Nephron progenitor cell (in vitro differentiated cells): ENCODE measurements around the gene CACNB4.

Experiments
- DNase-seq: peaks from one replicate; pipeline ENCODE4 v3.0.0; 2021
- H3K27ac Mint-ChIP-seq: 2 replicates; pipeline ENCODE4 v1.8.0; 2021; ENCODE audit warnings: mild to moderate bottlenecking, moderate library complexity, mixed read lengths
- H3K27me3 Mint-ChIP-seq: 2 replicates; pipeline ENCODE4 v1.8.0; 2021; ENCODE audit warnings: mild to moderate bottlenecking, low read depth, mixed read lengths; ENCODE audit not compliant: poor library complexity
- H3K36me3 Mint-ChIP-seq: 2 replicates; pipeline ENCODE4 v1.8.0; 2021; ENCODE audit warnings: low read depth, mixed read lengths
- H3K4me1 Mint-ChIP-seq: 2 replicates; pipeline ENCODE4 v1.8.0; 2021; ENCODE audit warnings: mixed read lengths
- H3K4me3 Mint-ChIP-seq: 2 replicates; pipeline ENCODE4 v1.8.0; 2021; ENCODE audit warnings: mild to moderate bottlenecking, moderate library complexity, mixed read lengths
- H3K9me3 Mint-ChIP-seq: 2 replicates; pipeline ENCODE4 v1.8.0; 2021; ENCODE audit warnings: mild to moderate bottlenecking, moderate library complexity, mixed read lengths
- CTCF ChIP-seq: fragments of 200-600 bp; sonication (generic); IDR thresholded peaks from 2 replicates; pipeline ENCODE4 v1.5.0; 2021; ENCODE audit warnings: antibody characterized with exemption

CACNB4 gene

GRCh38 chr2:151860613-151861146, 238.2 kb downstream of the CACNB4 start:
- Mint-ChIP-seq H3K36me3 (no peaks in the 10 kb centered on the region), H3K27ac (no peak overlapping the region), H3K4me3 (no peak overlapping the region), H3K27me3 (no peaks in the 10 kb centered on the region), H3K4me1 (no peaks in the 10 kb centered on the region), H3K9me3 (no peaks in the 10 kb centered on the region)
- no peak for TF ChIP-seq CTCF
- DNase-seq: no peak

GRCh38 chr2:151860210-151860609, 238.6 kb downstream of the CACNB4 start:
- no peak overlapping the region for H3K27ac Mint-ChIP-seq
- DNase-seq: no peak

DNA sequence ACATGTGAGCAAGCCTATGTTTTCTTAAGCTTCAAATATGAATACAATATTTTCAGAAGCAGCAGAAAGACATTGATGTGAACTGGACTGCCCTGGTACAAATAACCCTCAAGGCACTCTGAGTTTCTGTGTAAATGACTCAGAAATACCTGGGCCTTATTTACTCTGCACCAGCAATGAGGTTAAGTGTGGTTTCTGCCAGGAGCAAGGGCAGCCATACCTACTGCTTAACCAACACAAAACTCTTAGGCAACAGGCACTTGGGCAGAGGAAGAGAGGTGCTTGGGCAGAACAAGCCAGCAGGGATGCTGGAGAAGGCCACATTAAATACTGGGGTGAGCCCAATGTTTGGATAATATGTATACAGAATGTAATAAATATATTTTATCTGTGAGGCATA, 241.2 kb downstream of the CACNB4 start:
- no peak for DNase-seq
- Mint-ChIP-seq H3K36me3 (no peaks in the 10 kb centered on the region), H3K27ac (no peak overlapping the region), H3K27me3 (no peaks in the 10 kb centered on the region), H3K4me3 (no peak overlapping the region), H3K9me3 (no peaks in the 10 kb centered on the region), H3K4me1 (peaks cover 8% of the 10 kb centered on the region)
- no peak for TF ChIP-seq CTCF

More at GRCh38 chr2:151860210-151860609, 238.6 kb downstream of the CACNB4 start:
- no peaks in the 10 kb centered on the region for H3K9me3 Mint-ChIP-seq
- H3K36me3 Mint-ChIP-seq: no peaks in the 10 kb centered on the region
- no peak overlapping the region for H3K4me3 Mint-ChIP-seq
- TF ChIP-seq CTCF: no peak
- H3K4me1 Mint-ChIP-seq: no peaks in the 10 kb centered on the region
- no peaks in the 10 kb centered on the region for H3K27me3 Mint-ChIP-seq

DNA sequence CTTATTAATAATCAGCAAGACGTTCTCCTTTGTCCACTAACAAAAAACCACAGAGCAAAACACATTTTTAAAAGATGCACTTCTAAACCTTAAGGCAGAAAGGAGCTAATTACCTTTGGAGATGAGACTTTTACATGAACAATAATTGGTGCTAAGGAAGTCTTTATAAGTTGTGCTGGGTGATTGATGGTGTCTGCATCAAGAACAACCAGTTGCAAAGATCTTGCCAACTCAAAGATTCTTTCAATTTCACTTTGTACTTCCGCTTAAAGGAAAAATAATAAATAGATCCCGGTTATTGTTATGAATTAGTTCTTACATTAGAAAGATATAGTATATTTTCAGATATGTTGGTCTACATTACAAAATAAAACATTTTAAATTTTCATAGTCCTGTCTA, 243.7 kb downstream of the CACNB4 start:
- H3K36me3 Mint-ChIP-seq: no peaks in the 10 kb centered on the region
- no peaks in the 10 kb centered on the region for H3K27me3 Mint-ChIP-seq
- no peak for DNase-seq

GRCh38 chr2:151853070-151853758, 245.6 kb downstream of the CACNB4 start:
- H3K4me1 Mint-ChIP-seq: peaks cover 24% of the 10 kb centered on the region
- H3K9me3 Mint-ChIP-seq: no peaks in the 10 kb centered on the region
- TF ChIP-seq CTCF: no peak
- no peak overlapping the region for H3K4me3 Mint-ChIP-seq
- H3K27ac Mint-ChIP-seq: peak overlapping the region; percentile 57
- DNase-seq: no peak
- no peaks in the 10 kb centered on the region for H3K27me3 Mint-ChIP-seq
- no peaks in the 10 kb centered on the region for H3K36me3 Mint-ChIP-seq

More for the DNA sequence above, 243.7 kb downstream of the CACNB4 start:
- Mint-ChIP-seq H3K4me3 (no peak overlapping the region), H3K27ac (no peak overlapping the region), H3K9me3 (no peaks in the 10 kb centered on the region), H3K4me1 (peaks cover 17% of the 10 kb centered on the region)
- no peak for TF ChIP-seq CTCF
